Hepatocyte (in vitro differentiated cells): Measurements from ENCODE around the gene SCNM1. TPM values are rescaled to one million over a fixed set of nuclear protein-coding genes. Genes with fewer than 3 reads are reported as not detected.

Source experiments
- DNase-seq: peaks from one replicate; pipeline ENCODE4 v3.0.0-alpha.2; 2016; ENCODE audit warnings: low spot score
- H2AFZ ChIP-seq: fragments of 200-600 bp; sonication (generic); 2 replicates; pipeline ENCODE4 v1.6.0; 2016; ENCODE audit warnings: antibody characterized with exemption, mild to moderate bottlenecking
- H3K27ac ChIP-seq: fragments of 200-600 bp; sonication (generic); 2 replicates; pipeline ENCODE4 v1.5.1; 2016; ENCODE audit warnings: mild to moderate bottlenecking
- H3K27me3 ChIP-seq: fragments of 200-600 bp; sonication (generic); 2 replicates; pipeline ENCODE4 v1.6.1; 2016
- H3K36me3 ChIP-seq: fragments of 200-600 bp; sonication (generic); replicated peaks from 2 replicates; pipeline ENCODE4 v1.5.1; 2016; ENCODE audit warnings: low read depth; ENCODE audit not compliant: insufficient read depth
- H3K4me1 ChIP-seq: fragments of 200-600 bp; sonication (generic); 2 replicates; pipeline ENCODE4 v1.5.1; 2016; ENCODE audit warnings: mild to moderate bottlenecking, moderate library complexity; ENCODE audit not compliant: insufficient read depth
- H3K4me2 ChIP-seq: fragments of 200-600 bp; sonication (generic); 2 replicates; pipeline ENCODE4 v1.6.0; 2016
- H3K4me3 ChIP-seq: fragments of 200-600 bp; sonication (generic); 2 replicates; pipeline ENCODE4 v1.5.1; 2016; ENCODE audit warnings: mild to moderate bottlenecking
- H3K79me2 ChIP-seq: fragments of 200-600 bp; sonication (generic); 2 replicates; pipeline ENCODE4 v1.6.0; 2017; ENCODE audit warnings: mild to moderate bottlenecking
- H3K9me2 ChIP-seq: fragments of 200-600 bp; sonication (generic); replicated peaks from 2 replicates; pipeline ENCODE4 v1.6.0; 2017; ENCODE audit warnings: mild to moderate bottlenecking; ENCODE audit not compliant: insufficient read depth
- H3K9me3 ChIP-seq: fragments of 200-600 bp; sonication (generic); 2 replicates; pipeline ENCODE4 v1.5.1; 2016; ENCODE audit warnings: low read depth, mild to moderate bottlenecking
- H4K20me1 ChIP-seq: fragments of 200-600 bp; sonication (generic); 2 replicates; pipeline ENCODE4 v1.6.0; 2016; ENCODE audit warnings: mild to moderate bottlenecking; ENCODE audit not compliant: insufficient read depth, poor library complexity, severe bottlenecking
- CTCF ChIP-seq: fragments of 200-600 bp; sonication (generic); IDR thresholded peaks from 2 replicates; pipeline ENCODE4 v1.5.1; 2016; ENCODE audit warnings: antibody characterized with exemption, mild to moderate bottlenecking; ENCODE audit not compliant: poor library complexity
- EZH2 ChIP-seq: fragments of 200-600 bp; sonication (generic); IDR thresholded peaks from 2 replicates; pipeline ENCODE4 v1.6.1; 2016; ENCODE audit warnings: antibody characterized with exemption, mild to moderate bottlenecking, borderline replicate concordance
- EZH2phosphoT487 ChIP-seq: fragments of 200-600 bp; sonication (generic); IDR thresholded peaks from one replicate; pipeline ENCODE4 v1.6.1; 2018; ENCODE audit warnings: antibody characterized with exemption, mild to moderate bottlenecking, low read depth, moderate library complexity; ENCODE audit not compliant: unreplicated experiment, severe bottlenecking
- WGBS: methylation state at CpG from one replicate; pipeline ENCODE4 v1.1.6; 2016; ENCODE audit warnings: low lambda C conversion rate; ENCODE audit errors: missing lambda C conversion rate; 5-methylcytosine and 5-hydroxymethylcytosine counted together
- polyA plus RNA-seq: library from polyadenylated mRNA; unstranded; fragments of >200 nt; fragmentation: Nextera tagmentation; extraction: Ambion mirVana; gene quantifications from 2 replicates; pipeline ENCODE4 v1.2.1, GENCODE V29; 2016
- total RNA-seq: library from RNA; depleted of rRNA; stranded (reverse); fragments of >200 nt; gene quantifications from 2 replicates; pipeline ENCODE4 v1.2.3, GENCODE V29; 2014

The SCNM1 gene
- 21.5 and 26.4 TPM in 2 replicates for total RNA-seq
- 55.4 and 57.5 TPM in 2 replicates for polyA plus RNA-seq

- Histone ChIP-seq H3K9me2 (no peaks in the 10 kb centered on the region), H3K4me2 (peak within 1 kb of the TSS; percentile 81), H3K27me3 (no peaks in the 10 kb centered on the region), H3K9me3 (no peaks in the 10 kb centered on the region), H2AFZ (peak within 1 kb of the TSS; percentile 86), H3K27ac (peak within 1 kb of the TSS; percentile 88), H3K4me1 (peaks cover 15% of the 10 kb centered on the region), H3K4me3 (peak within 1 kb of the TSS; percentile 64), H3K79me2 (peaks cover 37% of the 10 kb centered on the region), H3K36me3 (no peaks in the 10 kb centered on the region), H4K20me1 (no peaks in the 10 kb centered on the region)
- no peak for TF ChIP-seq EZH2phosphoT487
- TF ChIP-seq EZH2 = no peak
- no peak for TF ChIP-seq CTCF
- under 1% methylated on average over 38 of the region's 38 CpGs for WGBS
- peak; percentile 97 for DNase-seq
Measured at GRCh38 chr1:151165738-151166504, at the start of gene SCNM1, which contains the start of gene LYSMD1. SCNM1 (plus strand) TSS chr1:151166144; CDS start chr1:151166153, 9 bp downstream. LYSMD1 (minus strand) TSS chr1:151165902; CDS start chr1:151165258, 644 bp downstream.

- no peaks in the 10 kb centered on the region for H3K9me3 ChIP-seq
- H3K27ac ChIP-seq = no peak overlapping the region
- no peaks in the 10 kb centered on the region for H3K4me1 ChIP-seq
- H3K36me3 ChIP-seq = no peaks in the 10 kb centered on the region
- no peak for TF ChIP-seq EZH2
- TF ChIP-seq CTCF = no peak
- no peaks in the 10 kb centered on the region for H4K20me1 ChIP-seq
- no peak overlapping the region for H3K4me3 ChIP-seq
- no peaks in the 10 kb centered on the region for H3K79me2 ChIP-seq
- no peak overlapping the region for H3K4me2 ChIP-seq
- no peak for DNase-seq
- H2AFZ ChIP-seq = no peak overlapping the region
- H3K27me3 ChIP-seq = no peaks in the 10 kb centered on the region
- whole genome bisulfite sequencing = 74% methylated on average over 5 of the region's 5 CpGs
- no peaks in the 10 kb centered on the region for H3K9me2 ChIP-seq
Measured at GRCh38 chr1:151124763-151125403, 41.1 kb upstream of the SCNM1 start.

- H3K4me1 ChIP-seq = peaks cover 14% of the 10 kb centered on the region
- no peak for TF ChIP-seq CTCF
- no peak for TF ChIP-seq EZH2phosphoT487
- TF ChIP-seq EZH2 = no peak
- no peak overlapping the region for H3K4me2 ChIP-seq
- H3K27ac ChIP-seq = no peak overlapping the region
- no peak for DNase-seq
- H3K9me2 ChIP-seq = no peaks in the 10 kb centered on the region
- H3K27me3 ChIP-seq = peaks cover 17% of the 10 kb centered on the region
- no peaks in the 10 kb centered on the region for H3K9me3 ChIP-seq
- H3K79me2 ChIP-seq = no peaks in the 10 kb centered on the region
- H3K4me3 ChIP-seq = no peak overlapping the region
- no peaks in the 10 kb centered on the region for H3K36me3 ChIP-seq
- no peaks in the 10 kb centered on the region for H4K20me1 ChIP-seq
- H2AFZ ChIP-seq = no peak overlapping the region
- WGBS = 61% methylated on average over 5 of the region's 6 CpGs
Measured at GRCh38 chr1:151128800-151129199, 37.1 kb upstream of the SCNM1 start.
